ENCODE results near the gene LMX1B. TPM values are rescaled to one million over a fixed set of nuclear protein-coding genes. Genes with fewer than 3 reads are reported as not detected.

Gene LMX1B
- total RNA-seq, 1 donor from 2014 or later: not detected

DNA sequence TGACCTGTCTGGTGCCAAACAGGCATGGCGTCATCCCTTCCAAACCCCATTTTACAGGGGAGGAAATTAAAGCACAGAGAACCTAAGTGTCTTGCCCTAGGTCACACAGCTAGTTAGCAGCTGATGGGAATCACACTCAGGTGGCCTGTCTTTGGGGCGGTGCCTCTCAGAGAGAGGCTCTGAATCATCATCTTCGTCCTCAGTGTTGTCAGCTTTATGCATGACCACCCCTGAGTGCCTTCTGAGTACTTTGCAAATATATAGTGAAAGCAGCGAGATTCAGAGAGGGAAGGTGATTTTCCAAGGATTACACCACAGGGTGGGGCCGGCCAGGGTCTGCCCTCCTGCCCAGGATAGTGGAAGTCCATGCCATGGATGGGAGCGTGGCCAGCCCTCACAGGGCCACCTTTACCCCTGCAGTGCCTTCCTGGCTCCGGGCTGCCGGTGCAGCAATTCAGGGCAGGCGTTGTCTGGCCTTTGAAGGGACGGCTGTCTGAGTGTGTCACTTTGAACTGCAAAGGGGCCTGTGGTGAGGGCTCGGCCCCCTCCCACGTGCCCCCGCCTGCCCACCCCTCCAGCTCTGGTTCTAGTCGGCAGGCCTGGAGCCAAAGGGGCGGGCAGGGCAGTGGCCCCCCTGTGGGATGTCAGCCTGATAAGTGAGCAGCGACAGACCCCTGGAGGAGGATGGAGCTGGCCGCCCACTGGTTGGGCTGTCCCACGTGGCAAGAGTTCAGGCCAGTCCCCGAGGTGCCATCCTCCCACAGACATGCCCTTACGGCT is 16.9 kb downstream of the LMX1B start:
- intact Hi-C loops (cut with micrococcal nuclease): no loop called here

DNA sequence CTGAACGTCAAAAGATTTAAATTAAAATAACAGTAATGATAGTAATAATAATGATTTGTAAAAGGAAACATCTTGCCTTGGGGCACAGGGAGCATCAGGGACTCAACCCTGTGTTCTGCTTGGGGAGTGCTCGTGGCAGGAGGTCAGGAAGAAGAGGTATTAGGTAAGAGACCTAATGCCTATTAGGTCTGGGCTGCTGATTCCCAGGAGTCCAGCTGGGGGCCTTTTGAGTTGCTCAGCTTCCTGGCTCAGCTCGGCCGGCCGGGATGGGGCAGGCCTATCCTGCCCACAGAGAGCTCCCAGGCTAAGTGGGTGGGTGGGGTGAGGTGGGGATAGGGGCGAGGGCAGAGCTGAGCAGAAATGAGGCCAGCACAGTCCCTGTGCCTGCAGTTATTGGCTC is 17.5 kb downstream of the LMX1B start:
- intact Hi-C loops (cut with micrococcal nuclease): no loop called here

DNA sequence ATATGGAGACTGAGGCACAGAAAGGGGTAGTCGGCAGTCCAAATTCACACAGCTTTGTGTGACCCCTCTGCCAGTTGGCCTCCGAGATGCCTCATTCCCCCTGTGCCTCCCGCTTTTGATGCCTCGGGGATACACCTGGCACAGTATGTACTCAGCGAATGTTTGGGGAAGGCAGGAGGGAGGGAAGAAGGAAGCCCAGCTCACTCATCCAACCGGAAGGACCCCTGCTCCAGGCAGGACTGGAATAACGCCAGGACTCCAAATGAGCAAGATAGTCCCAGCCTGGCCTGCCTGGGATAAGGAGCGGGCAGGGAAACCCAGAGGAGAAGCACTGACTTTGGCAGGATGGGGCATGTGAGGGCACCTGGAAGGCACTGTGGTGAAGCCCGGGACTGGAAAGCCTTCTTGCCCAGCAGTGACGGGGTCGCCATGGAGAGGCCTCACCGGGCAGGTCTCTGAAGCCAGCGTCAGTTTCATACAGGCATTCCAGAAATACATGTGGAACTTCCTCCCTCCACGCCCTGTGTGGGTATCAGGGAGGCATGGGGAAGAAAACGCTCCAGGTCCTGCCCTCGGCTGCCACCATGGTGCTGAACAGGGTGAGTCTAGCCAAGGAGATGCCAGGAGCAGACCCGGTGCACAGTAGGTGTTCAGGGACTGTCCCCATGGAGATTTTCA is 20.3 kb downstream of the LMX1B start:
- intact Hi-C loops (cut with micrococcal nuclease): no loop called here

DNA sequence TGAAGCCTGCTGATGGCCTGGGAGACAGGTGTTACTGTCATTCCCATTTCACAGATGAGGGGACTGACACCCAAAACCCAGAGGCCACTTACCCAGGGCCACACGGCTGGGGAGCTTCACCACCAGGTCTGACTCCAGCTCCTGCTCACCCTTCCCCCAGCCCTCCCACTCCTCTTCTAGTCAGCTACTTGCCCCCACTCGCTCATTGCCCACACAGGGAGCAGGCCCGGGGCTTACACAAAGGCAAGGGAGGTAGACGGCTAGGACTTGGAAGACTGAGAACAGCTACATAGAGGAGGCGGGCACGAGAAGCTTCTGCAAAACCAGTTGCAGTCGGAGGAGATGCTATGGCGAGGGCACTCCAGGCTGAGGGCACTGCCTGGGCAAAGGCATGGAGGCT is 21.3 kb downstream of the LMX1B start:
- intact Hi-C loops (cut with micrococcal nuclease): no loop called here

DNA sequence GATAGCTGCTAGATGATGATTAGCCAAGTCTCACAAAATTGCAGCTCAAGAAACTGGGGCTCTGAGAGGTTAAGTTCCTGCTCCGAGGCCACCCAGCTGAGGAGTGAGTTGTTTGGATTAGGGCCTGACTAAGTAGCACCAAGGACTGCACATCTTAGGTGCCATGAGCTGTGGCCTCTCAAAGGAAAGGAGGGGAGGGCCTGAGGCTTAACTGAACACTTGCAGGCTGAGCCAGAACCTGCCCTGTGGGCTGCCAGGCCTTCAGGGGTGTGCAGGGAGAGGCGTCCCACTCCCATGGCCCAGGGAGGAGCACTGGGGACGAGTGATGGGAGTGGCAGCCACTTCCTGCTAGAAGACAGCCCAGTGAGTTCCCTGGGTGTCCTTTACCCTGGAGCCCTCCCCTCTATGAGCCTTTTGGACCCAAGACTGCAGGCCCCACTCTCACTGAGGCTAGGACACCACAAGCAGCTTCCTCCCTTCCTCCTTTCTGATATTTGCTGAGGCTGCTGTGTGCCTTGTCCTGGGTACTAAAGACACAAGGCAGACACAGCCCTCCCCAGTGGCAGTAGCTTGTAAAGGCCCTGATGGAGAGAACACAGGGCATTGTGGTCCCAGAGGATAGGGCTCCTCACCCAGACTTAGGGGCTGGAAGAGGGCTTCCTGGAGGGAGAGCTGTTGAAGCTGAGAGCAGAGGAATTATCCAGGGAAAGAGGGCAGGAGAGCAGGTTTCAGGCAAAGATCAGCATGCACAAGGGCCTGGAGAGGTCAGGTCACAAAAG is 22.1 kb downstream of the LMX1B start:
- intact Hi-C loops (cut with micrococcal nuclease): no loop called here

DNA sequence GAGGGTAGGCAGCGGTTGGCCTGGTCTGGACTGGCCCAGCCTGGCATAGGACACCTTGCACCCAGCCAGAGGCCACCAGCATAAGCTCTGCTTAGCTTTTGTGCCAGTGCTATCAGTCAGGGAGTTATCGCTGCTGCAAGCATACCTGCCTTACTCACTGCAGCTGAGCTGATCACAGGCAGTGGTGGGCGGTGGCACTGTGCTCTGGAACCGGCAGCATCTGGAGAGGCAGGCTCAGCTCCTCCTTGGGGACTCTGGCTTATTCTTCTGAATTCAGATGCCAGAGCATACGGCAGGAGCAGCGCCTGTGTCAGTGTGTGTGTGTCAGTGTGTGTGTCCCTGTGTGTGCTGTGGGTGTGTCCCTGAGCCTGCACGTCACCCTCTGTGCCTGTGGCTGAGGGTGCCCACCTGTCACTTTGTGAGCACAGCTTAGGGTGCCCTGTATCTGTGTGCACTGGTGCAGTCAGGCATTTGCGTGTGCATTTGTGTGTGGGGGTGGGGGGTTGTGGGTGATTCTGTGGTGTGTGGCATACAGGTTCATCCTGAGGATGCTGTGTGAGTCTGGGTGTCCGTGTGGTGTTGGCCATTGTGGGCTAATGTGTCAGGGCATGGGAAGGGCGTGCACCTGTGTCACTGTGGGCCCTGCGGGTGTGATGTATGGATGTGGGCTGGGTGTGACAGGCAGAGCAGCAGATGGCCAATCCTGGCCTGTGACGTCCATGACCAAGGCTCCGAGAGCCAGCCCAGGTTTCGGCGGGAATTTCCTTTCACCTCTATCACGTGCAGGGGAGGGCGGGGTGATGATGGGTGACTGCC is 23.5 kb downstream of the LMX1B start:
- intact Hi-C loops (cut with micrococcal nuclease): no loop called here

DNA sequence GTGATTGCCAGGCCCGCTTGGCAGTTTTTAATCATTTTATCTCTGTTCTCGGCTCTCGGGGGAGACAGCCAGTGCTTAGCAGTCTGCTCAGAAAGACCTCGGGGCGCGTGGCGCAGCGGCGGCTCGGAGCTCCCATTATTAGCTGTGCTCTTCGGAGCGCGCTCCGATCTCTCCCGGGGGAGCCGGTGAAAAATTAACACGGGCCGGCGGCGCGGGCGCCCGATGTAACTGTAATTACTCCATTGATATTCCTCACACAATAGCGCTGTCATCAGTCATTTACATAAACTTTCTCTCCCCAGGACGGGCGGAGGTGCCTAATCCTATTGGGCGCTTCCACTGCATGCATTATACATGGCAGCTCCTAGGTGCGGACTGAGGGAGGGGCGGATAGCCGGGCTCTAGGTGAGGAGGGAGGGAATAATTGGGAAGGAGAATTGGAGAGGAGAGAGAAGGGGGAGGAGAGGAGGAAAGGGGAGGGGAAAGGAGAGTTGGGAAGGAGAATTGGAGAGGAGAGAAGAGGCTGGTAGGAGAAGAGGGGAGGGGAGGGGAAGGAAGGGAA is 24.9 kb downstream of the LMX1B start:
- intact Hi-C loops (cut with micrococcal nuclease): no loop called here

DNA sequence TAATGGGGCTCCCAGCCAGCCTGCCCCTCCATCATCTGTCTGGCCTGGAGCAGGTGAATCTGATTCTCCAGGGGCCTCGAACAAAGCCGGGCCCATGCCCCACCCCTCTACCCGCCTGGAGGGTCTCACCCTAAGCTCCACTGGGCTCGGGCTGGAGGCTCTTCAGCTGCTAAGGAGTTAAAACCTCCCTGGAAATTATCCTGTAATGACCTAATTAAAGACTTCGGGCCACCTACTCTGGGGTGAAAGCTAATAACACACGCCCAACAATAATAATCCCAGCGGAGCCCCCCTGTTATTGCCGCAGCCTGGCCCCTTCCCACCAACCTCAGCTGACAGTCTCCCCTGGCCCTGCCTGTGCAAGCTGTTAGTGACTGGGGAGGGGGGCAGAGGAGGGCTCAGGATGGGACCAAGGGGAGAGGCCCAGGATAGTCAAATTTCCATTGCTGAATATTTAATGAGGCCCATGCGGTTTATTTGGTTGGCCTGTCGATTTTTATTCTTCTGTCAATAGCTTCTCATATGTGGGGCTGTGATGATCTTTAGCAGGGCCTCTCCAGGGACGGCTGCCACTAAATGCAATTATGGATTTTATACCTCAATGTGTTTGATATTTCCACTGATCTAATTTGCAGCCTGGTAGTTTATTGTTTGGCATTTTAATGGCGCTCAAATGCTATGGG is 25.7 kb downstream of the LMX1B start:
- intact Hi-C loops (cut with micrococcal nuclease): no loop called here

DNA sequence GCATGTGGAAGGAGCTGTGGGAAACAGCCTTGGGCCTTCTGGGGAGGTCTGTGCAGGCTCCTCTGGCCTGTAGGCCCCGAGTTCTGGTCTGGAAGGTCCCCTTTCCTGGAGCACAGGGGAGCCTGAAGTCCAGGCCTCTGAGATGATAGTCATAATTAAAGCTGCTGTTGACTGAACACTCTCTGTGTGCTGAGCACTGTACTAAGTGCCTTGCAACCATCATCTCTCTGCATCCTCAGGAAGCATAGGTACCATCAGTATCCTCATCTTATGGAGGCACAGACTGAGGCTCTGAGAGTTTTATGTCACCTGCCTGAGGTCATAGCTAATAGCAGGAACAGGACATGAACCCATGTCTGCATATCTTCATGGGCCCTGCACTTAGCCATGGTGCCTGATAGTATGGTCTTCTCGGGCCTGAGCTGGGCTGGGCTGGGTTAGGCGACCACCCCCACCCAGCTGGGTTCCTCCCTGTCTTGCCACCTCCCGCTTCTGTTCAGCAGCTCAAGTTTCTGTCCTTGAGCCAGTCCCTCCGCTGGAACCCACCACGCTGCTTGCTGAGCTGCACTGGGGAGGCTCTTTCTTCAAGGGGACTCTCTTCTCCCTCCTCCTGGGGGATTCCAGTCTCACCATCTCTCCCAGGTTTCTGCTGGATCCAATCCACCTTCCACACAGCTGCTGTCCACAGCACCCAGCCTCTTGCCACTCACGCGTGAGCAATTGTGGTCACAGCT is 27.6 kb downstream of the LMX1B start:
- intact Hi-C loops (cut with micrococcal nuclease): no loop called here

DNA sequence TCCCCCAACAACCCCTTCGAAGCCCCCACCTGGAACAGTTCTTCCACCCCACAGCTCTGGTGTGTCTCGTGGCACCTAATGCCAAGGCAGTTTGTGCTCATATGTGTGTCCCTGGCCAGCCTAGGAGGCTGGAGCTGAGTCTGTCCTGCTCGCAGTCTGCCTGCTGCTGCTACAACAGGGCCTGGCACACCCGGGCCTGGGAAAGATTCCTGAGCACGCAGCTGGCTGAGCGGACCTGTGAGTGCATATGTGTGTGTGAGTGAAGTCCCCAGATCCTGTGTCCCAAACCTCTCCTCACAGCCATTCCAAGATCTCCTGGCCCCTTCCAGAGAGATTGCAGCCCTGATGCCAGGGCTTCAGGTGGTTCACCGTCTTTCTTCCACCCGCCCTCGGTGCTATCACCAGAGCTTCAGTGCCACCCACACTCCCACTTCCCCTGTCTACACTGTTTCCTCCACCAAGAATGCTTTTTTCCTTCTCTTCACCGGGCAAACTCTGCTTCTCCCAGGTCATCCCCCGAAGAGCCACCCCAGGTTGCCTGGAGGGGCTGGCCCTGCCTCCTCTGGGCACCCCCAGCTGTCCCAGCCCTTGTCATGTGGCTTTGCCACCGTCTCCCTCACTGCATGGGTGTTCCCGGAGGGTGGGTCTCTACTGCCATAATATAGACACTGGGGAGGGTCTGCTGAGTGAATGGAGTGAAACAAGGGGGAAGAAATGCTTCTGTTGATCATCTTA is 28.4 kb downstream of the LMX1B start:
- intact Hi-C loops (cut with micrococcal nuclease): no loop called here

DNA sequence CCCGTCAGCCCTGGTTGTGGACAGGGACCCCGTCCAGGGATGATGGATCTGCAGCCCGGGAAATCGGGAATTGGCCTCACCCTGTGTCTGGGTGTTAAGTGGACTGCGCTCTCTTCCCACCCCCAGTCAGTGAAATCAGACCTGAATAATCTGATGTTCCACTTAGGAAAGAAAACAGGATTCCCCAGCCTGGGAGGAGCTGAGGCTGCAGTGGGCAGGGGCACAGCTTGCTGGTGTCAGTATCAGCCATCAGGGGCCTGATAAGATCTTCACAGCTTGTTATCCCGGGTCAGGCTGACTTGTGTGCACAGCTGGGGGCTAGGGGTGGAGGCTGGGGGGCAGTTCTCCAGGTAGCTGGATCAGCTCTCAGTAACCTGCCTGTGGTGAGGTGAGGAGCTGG is 29.1 kb downstream of the LMX1B start:
- intact Hi-C loops (cut with micrococcal nuclease): no loop called here

DNA sequence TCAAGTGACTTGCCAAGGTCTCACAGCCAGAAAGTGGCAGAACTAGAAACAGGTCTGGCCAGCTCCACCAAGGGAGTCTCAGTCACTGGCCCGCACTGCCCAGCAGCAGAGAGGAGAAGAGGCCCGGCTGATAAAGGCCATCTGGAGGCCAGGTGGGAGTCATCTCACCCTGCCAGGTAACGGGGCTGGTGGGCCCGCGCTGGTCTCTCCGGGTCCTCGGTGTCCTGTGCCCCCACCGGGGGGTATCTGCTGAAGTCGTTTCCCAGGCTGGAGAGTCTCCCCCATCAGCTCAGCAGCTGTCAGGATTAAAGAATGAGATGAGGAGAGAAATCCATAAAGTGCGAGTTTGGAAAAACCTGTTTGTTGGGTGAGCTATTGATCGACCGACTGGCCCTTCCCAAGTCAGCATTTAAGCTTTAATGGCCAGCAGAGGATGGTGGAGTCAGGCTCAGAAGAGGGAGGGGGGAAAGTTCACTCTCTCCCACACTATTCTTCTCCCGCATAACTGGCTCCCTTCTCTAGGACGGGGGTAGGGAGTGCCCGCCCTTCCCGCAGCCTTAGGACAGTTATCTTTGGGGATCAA is 30.3 kb downstream of the LMX1B start:
- intact Hi-C loops (cut with micrococcal nuclease): no loop called here

DNA sequence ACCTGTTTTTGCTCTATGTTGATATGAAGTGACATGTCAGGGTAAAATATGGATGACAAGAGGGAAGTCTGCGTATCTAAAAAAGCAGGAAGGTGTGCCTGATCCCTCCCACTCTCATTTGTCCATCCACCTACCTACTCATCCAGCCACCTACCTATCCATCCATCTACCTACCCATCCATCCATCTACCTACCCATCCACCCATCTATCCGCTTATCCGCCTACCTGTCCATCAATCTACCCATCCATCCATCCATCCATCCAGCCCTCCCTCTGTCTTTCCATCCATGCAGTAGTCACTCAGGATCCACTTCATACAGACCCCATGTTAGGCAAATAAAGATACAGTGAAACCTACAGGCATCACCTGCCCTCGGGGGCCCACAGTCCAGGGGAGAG is 32.4 kb downstream of the LMX1B start:
- intact Hi-C loops (cut with micrococcal nuclease): no loop called here

DNA sequence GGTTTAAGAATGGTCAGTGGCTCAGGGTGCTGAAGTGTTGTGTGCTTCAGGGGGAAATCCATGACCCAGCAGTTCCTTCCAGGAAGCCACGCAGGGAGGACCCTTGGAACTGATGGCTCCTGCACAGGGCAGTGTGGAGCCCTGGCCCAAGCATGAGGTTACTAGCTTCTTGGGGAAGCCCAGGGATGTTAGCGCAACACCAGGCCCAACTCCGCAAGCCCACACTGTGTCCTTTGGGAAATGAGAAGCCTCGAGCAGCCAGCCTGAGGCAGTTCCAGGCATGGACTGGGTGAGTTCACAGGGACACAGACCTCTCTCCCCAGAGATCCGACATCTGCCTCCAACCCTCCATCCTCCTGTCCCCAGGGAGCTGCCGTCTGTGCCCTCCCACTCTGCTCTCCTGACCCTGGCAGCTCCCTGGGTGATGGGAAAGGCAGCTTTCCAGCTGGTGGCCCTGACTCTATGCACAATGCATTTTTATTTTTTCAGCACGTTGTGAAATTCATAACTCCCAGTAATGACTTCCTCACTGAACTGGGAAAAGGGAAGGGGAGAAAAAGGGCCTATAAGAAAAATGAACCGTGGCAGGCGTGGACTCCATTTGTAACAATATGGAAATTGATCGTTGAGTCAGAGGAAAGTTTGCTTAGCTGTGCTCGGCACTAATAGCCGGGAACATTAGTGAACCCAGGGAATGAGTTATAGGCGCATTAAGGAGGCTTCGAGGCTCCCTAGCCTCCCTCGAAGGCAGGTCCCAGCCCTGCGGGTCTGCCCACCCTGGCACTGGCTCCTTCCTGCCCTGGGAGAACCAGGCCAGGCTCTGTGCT is 34.1 kb downstream of the LMX1B start:
- intact Hi-C loops (cut with micrococcal nuclease): no loop called here

DNA sequence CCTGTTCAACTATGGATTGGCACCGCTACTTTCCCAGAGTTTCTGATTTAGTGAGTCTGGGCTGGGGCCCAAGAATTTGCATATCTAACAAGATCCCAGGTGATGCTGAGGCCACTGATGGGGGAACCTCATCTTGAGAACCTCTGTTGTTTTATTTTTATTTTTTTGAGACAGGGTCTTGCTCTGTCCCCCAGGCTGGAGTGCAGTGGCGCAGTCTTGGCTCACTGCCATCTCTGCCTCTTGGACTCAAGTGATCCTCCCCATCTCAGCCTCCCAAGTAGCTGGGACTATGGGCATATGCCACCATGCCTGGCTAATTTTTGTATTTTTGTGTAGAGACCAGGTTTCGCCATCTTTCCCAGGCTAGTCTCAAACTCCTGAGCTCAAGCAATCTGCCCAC is 35.7 kb downstream of the LMX1B start:
- intact Hi-C loops (cut with micrococcal nuclease): no loop called here

DNA sequence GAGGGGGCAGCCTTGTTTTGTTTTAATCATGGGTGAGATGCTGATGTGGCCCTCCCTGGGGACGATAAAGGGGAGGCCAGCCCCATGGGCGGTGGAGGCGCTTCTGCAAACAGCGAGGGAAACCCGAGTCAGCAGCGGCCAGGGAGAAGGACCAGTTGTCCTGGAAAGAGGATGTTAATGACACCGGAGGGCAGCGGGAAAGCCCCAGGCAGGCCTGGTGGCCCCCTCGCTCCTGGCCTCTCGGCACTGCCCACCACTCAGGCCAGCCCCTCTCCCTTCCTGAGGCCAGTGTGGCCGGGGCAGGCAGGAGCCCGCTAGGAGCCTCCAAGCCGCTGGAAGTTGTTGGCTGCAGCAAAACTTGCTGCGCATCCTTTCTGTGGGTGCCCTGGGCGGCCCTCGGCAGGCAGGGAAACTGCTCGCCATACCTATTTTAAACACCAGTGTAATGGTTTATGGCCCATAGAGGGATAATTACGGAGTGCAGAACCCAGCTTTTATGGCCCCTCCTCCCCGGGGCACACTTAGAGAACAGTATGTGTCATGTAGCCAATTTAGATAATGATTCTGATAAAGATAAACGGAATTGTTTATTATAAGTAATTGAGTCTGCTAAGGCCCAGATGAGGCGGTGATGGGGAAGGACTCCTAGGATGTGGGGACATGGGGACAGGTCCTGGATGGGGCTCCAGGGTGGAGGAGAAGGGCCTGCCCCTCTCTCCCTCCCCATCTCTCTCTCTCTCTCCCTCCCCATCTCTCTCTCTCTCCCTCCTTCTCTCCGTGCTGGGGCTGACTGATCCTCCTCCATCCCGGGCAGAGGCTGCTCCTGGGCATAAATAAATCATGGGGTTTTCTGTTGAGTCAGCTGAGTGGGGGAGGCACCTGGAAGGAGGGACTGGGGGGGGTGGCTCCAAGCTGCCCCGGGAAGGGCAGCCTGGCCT is 36.9 kb downstream of the LMX1B start:
- intact Hi-C loops (cut with micrococcal nuclease): no loop called here

DNA sequence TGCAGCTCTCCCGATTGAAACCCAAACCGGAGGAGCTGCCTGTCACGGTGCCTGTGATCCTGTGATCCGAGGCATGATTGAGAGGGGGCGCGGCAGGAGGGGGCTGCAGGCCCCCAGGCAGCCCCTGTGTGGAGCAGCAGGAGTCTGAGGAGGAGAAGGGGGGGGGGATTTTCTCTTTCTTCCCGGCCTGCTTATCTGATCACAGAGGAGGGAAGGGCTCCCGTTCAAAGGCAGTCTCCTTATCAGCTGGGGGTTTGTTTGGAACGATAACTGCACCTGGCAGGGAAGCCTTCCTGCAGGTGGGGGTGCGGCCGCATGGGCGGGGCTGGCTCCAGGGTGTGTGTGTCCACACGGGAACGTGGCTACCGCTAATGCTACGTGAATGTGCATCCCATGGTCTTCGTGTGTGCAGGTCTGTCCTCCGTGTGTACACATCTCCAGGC is 38.4 kb downstream of the LMX1B start:
- intact Hi-C loops (cut with micrococcal nuclease): no loop called here

All from T-helper 1 cell treated with Interleukin-12 subunit alpha and Interleukin-12 subunit beta and Interleukin-4 antibody, amounts not matched to agents 30 ng/mL and 1 ng/mL, for 36 hours (primary cell).